HG02588 (cell line): Measurements from ENCODE around the gene SLC39A7.

ENCODE experiments used
- ATAC-seq: cut with Tn5 transposase; IDR thresholded peaks from one replicate; pipeline ENCODE4 v1.9.1; 2021; ENCODE audit warnings: mild to moderate bottlenecking, moderate library complexity; ENCODE audit not compliant: unreplicated experiment

SLC39A7 gene

GRCh38 chr6:33169291-33170175 lies 31.1 kb upstream of the SLC39A7 start:
- no peak for ATAC-seq

- no peak for ATAC-seq
Measured at GRCh38 chr6:33170176-33171015, 30.3 kb upstream of the SLC39A7 start.

- no peak for ATAC-seq
Measured at GRCh38 chr6:33171016-33171879, 29.4 kb upstream of the SLC39A7 start.

- no peak for ATAC-seq
Measured at GRCh38 chr6:33171880-33172687, 28.6 kb upstream of the SLC39A7 start.

- no peak for ATAC-seq
Measured at GRCh38 chr6:33172688-33173534, 27.8 kb upstream of the SLC39A7 start.

- no peak for ATAC-seq
Measured at GRCh38 chr6:33173535-33174180, 27.0 kb upstream of the SLC39A7 start.

- no peak for ATAC-seq
Measured at GRCh38 chr6:33174784-33175183, 25.9 kb upstream of the SLC39A7 start.

- ATAC-seq = no peak
Measured at GRCh38 chr6:33175436-33176069, 25.1 kb upstream of the SLC39A7 start.

GRCh38 chr6:33176906-33177305 lies 23.8 kb upstream of the SLC39A7 start:
- no peak for ATAC-seq

- ATAC-seq = no peak
Measured at GRCh38 chr6:33177552-33178446, 22.9 kb upstream of the SLC39A7 start.

GRCh38 chr6:33178755-33179475 lies 21.8 kb upstream of the SLC39A7 start:
- ATAC-seq = no peak

- ATAC-seq = no peak
Measured at GRCh38 chr6:33181141-33181540, 19.5 kb upstream of the SLC39A7 start.

- ATAC-seq = no peak
Measured at GRCh38 chr6:33183071-33183683, 17.5 kb upstream of the SLC39A7 start.

GRCh38 chr6:33185190-33185589 lies 15.5 kb upstream of the SLC39A7 start:
- no peak for ATAC-seq

- no peak for ATAC-seq
Measured at GRCh38 chr6:33185654-33186187, 14.9 kb upstream of the SLC39A7 start.

- ATAC-seq = no peak
Measured at GRCh38 chr6:33187809-33188208, 12.9 kb upstream of the SLC39A7 start.
